ENCODE data around the gene DUS3L. TPM values are rescaled to one million over a fixed set of nuclear protein-coding genes. Genes with fewer than 3 reads are reported as not detected.

The DUS3L gene
- total RNA-seq, 1 experiment from 2014 or later: 67.0 TPM

- no peak overlapping the region for H3K4ac ChIP-seq (ENCODE audit: low read depth, low read length)
- no peak overlapping the region for H2BK5ac ChIP-seq (ENCODE audit: insufficient read length, low read length)
- no peak overlapping the region for H4K8ac ChIP-seq (replicated peaks; ENCODE audit: insufficient read length, low read depth, low read length)
- no peak overlapping the region for H2BK20ac ChIP-seq (ENCODE audit: low read depth, low read length, poor library complexity, severe bottlenecking)
- no peak overlapping the region for H2AK5ac ChIP-seq (ENCODE audit: insufficient read length, low read length)
- no peak overlapping the region for H4K91ac ChIP-seq (ENCODE audit: insufficient read length, low read depth, low read length)
- no peak overlapping the region for H2BK120ac ChIP-seq (ENCODE audit: low read depth, low read length, poor library complexity, severe bottlenecking)
- no peak overlapping the region for H3K27ac Mint-ChIP-seq
- H3K36me3 Mint-ChIP-seq (ENCODE audit: insufficient read depth in 1 of 3, low read depth in 3 of 3): peaks cover 25 to 45% (median 43%) of the 10 kb centered on the region in 3 experiments
- H3K4me1 Mint-ChIP-seq: peaks cover 0 to 8% of the 10 kb centered on the region in 2 experiments; a peak in 3 of 4 replicates
- no peak overlapping the region for H2BK12ac ChIP-seq (ENCODE audit: insufficient read length, low read depth, low read length)
- no peaks in the 10 kb centered on the region for H3K9me3 ChIP-seq (ENCODE audit: control insufficient read depth, low read depth, low read length)
- H3K56ac ChIP-seq (ENCODE audit: insufficient read length, low read depth, low read length): no peak overlapping the region
- no peaks in the 10 kb centered on the region for H3K4me1 ChIP-seq (ENCODE audit: insufficient read depth, low read length)
- H3K27me3 Mint-ChIP-seq (ENCODE audit: low read depth): no peaks in the 10 kb centered on the region
- no peaks in the 10 kb centered on the region; a peak in 2 of 5 replicates for H3K9me3 Mint-ChIP-seq
- H3K14ac ChIP-seq (ENCODE audit: insufficient read depth, low read length): no peak overlapping the region; the same call in 1 of the 2 replicates
- H3K18ac ChIP-seq (ENCODE audit: insufficient read length, low read depth, low read length): no peak overlapping the region
- no CpG with 5 or more reads among the region's 39 CpGs for WGBS (ENCODE audit: extremely low coverage, insufficient read length, low lambda C conversion rate)
- no peak for TF ChIP-seq CTCF (conservative IDR thresholded peaks at IDR 0.05)
- no peak for DNase-seq
- no peak overlapping the region for H2BK15ac ChIP-seq (ENCODE audit: low read depth, low read length)
- H3T11ph ChIP-seq (ENCODE audit: low read length): no peak overlapping the region
- H2AFZ ChIP-seq (ENCODE audit: low read length): no peak overlapping the region
- no peaks in the 10 kb centered on the region for H3K79me2 ChIP-seq (ENCODE audit: insufficient read depth, low read length)
- no peak overlapping the region for H3K4me2 ChIP-seq (ENCODE audit: insufficient read depth, insufficient read length, low read length)
- no peak overlapping the region for H3K27ac ChIP-seq (ENCODE audit: insufficient read length, low read depth, low read length)
- H3K79me1 ChIP-seq (ENCODE audit: insufficient read depth, low read depth, low read length, poor library complexity, severe bottlenecking): no peaks in the 10 kb centered on the region
- H3K27me3 ChIP-seq (ENCODE audit: insufficient read depth, low read length): no peaks in the 10 kb centered on the region
- no peak overlapping the region for H3K4me3 Mint-ChIP-seq
- no peak overlapping the region for H3K9ac ChIP-seq (ENCODE audit: extremely low read depth, insufficient read length, low read length)
- no peaks in the 10 kb centered on the region for H4K20me1 ChIP-seq (ENCODE audit: control insufficient read depth, insufficient read depth, insufficient read length)
- no peak overlapping the region for H3K23ac ChIP-seq (ENCODE audit: insufficient read length, low read depth, low read length)
- H4K5ac ChIP-seq (ENCODE audit: insufficient read length, low read depth, low read length): no peak overlapping the region
- no peaks in the 10 kb centered on the region for H3K23me2 ChIP-seq (ENCODE audit: insufficient read length, low read depth, low read length, poor library complexity, severe bottlenecking)
Observed at GRCh38 chr19:5787409-5788182, 3.4 kb downstream of the DUS3L start.
